DOHH2 (cell line): ENCODE results near the gene IPO9.

Experiments
- H3F3A ChIP-seq: fragments of 200-600 bp; sonication (generic), shearing (Covaris generic); 2 replicates; pipeline ENCODE4 v1.6.0; 2016; ENCODE audit warnings: antibody characterized with exemption, mild to moderate bottlenecking; ENCODE audit not compliant: control insufficient read depth, insufficient read depth
- H3K27ac ChIP-seq: fragments of 200-600 bp; sonication (generic); 2 replicates; pipeline ENCODE4 v1.5.1; 2014; ENCODE audit warnings: low read depth, mild to moderate bottlenecking, low read length, moderate library complexity
- H3K27me3 ChIP-seq: fragments of 200-600 bp; sonication (generic); 2 replicates; pipeline ENCODE4 v1.6.1; 2014; ENCODE audit warnings: mild to moderate bottlenecking, low read length, mixed read lengths; ENCODE audit not compliant: control insufficient read depth
- H3K36me3 ChIP-seq: fragments of 200-600 bp; sonication (generic); 2 replicates; pipeline ENCODE4 v1.6.1; 2014; ENCODE audit warnings: mild to moderate bottlenecking, low read length, moderate library complexity, mixed read lengths; ENCODE audit not compliant: control insufficient read depth
- H3K4me1 ChIP-seq: fragments of 200-600 bp; sonication (generic); 2 replicates; pipeline ENCODE4 v1.6.1; 2014; ENCODE audit warnings: mild to moderate bottlenecking, low read length, mixed read lengths; ENCODE audit not compliant: control insufficient read depth
- H3K4me2 ChIP-seq: fragments of 200-600 bp; sonication (generic); 2 replicates; pipeline ENCODE4 v1.6.0; 2014; ENCODE audit warnings: mild to moderate bottlenecking, low read length, moderate library complexity
- H3K4me3 ChIP-seq: fragments of 200-600 bp; sonication (generic); 2 replicates; pipeline ENCODE4 v1.5.1; 2014; ENCODE audit warnings: mild to moderate bottlenecking, low read length, mixed read lengths
- H3K79me2 ChIP-seq: fragments of 200-600 bp; sonication (generic); 2 replicates; pipeline ENCODE4 v1.6.1; 2014; ENCODE audit warnings: mild to moderate bottlenecking, low read length, mixed read lengths; ENCODE audit not compliant: control insufficient read depth
- H3K9me2 ChIP-seq: fragments of 200-600 bp; sonication (generic); replicated peaks from 2 replicates; pipeline ENCODE4 v1.6.1; 2014; ENCODE audit warnings: mild to moderate bottlenecking, low read length, mixed read lengths; ENCODE audit not compliant: control insufficient read depth
- H3K9me3 ChIP-seq: fragments of 200-600 bp; sonication (generic); 2 replicates; pipeline ENCODE4 v1.6.1; 2014; ENCODE audit warnings: antibody characterized with exemption, low read length, mixed read lengths; ENCODE audit not compliant: control insufficient read depth, insufficient read depth
- H4K20me1 ChIP-seq: fragments of 200-600 bp; sonication (generic); 2 replicates; pipeline ENCODE4 v1.6.0; 2014; ENCODE audit warnings: low read depth, mild to moderate bottlenecking, antibody characterized with exemption, low read length, moderate library complexity; ENCODE audit not compliant: control insufficient read depth, insufficient read depth
- CTCF ChIP-seq: fragments of 200-600 bp; sonication (generic); IDR thresholded peaks from one replicate; pipeline ENCODE4 v1.5.1; 2014; ENCODE audit warnings: antibody characterized with exemption, mild to moderate bottlenecking, low read depth, low read length; ENCODE audit not compliant: poor library complexity, severe bottlenecking
- EZH2phosphoT487 ChIP-seq: fragments of 200-600 bp; sonication (generic); IDR thresholded peaks from 2 replicates; pipeline ENCODE4 v1.6.1; 2017; ENCODE audit warnings: borderline replicate concordance, mild to moderate bottlenecking, antibody characterized with exemption, low read length, moderate library complexity, mixed read lengths

Gene IPO9

DNA sequence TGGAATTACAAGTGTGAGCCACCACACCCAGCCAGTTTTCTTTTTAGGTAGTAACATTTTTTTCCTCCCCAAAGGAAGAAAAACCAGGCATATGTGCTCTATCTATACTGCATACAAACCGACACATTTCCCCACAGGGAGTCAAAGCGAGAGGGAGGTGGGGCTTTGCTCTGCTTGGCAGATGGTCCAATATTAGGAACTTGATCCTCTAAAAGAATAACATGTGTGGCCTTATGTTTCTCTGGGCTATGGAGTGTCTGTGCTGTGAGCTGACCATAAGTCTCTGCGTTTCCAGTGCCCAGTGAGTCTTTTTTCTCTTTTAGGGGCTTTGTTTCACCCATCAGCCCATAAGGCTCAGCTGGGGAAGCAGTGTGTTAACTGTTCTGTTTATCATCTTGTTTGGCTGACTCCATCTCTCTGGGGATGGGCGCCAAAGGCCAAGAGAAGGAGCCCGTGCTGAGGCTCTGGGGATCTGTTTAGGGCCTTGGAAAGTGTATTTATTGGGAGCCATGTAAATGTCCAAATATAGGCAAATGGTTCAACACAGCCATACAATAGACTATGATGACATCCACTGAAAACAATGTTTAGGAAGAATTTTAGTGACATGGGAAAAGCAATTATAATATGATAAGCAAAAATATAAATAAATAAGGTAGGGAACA lies 97.2 kb downstream of the IPO9 start:
- H3K9me2 ChIP-seq, result no peaks in the 10 kb centered on the region
- peaks cover 5% of the 10 kb centered on the region; the same call in 1 of the 2 replicates for H3K27me3 ChIP-seq
- no peaks in the 10 kb centered on the region for H3K4me1 ChIP-seq
- no peaks in the 10 kb centered on the region for H4K20me1 ChIP-seq
- no peaks in the 10 kb centered on the region for H3K9me3 ChIP-seq
- no peaks in the 10 kb centered on the region for H3F3A ChIP-seq
- no peak overlapping the region for H3K4me3 ChIP-seq
- no peak overlapping the region for H3K4me2 ChIP-seq
- H3K79me2 ChIP-seq, result no peaks in the 10 kb centered on the region
- no peak overlapping the region for H3K27ac ChIP-seq
- TF ChIP-seq EZH2phosphoT487 (no peak), CTCF (no peak)
- no peaks in the 10 kb centered on the region for H3K36me3 ChIP-seq

DNA sequence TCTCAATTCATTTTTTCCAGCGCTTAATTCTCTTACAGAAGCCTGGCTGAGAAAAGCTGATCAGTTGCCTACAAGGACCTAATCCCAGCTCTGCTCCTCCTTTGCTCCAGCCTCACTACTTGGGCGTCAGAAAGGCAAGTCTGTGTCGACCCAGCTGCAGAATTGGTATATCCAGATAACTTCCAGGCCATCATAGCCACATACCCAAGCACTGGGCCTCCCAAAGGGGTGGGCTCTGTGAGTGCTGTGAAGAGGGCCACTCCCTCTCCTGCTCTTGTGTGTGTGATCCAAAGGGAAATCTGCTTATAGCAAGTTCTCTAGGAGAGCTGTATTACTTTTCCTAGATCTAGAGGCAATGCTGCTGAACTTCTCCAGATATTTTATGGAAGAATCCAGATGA lies 99.3 kb downstream of the IPO9 start:
- Histone ChIP-seq H3K27me3 (peaks cover 5% of the 10 kb centered on the region; the same call in 1 of the 2 replicates), H4K20me1 (no peaks in the 10 kb centered on the region), H3F3A (no peaks in the 10 kb centered on the region), H3K4me2 (no peak overlapping the region), H3K4me1 (no peaks in the 10 kb centered on the region), H3K36me3 (no peaks in the 10 kb centered on the region), H3K79me2 (no peaks in the 10 kb centered on the region), H3K4me3 (no peak overlapping the region), H3K27ac (no peak overlapping the region), H3K9me3 (no peaks in the 10 kb centered on the region), H3K9me2 (no peaks in the 10 kb centered on the region)
- TF ChIP-seq EZH2phosphoT487 (no peak), CTCF (no peak)

GRCh38 chr1:201930137-201930536 lies 101.2 kb downstream of the IPO9 start:
- Histone ChIP-seq H3F3A (no peaks in the 10 kb centered on the region), H3K9me2 (no peaks in the 10 kb centered on the region)

More at GRCh38 chr1:201930137-201930536, 101.2 kb downstream of the IPO9 start:
- H3K79me2 ChIP-seq, result no peaks in the 10 kb centered on the region
- H3K4me1 ChIP-seq, result no peaks in the 10 kb centered on the region
- no peak overlapping the region for H3K4me3 ChIP-seq
- H3K27me3 ChIP-seq, result peaks cover 12% of the 10 kb centered on the region
- no peak overlapping the region for H3K27ac ChIP-seq
- no peak overlapping the region for H3K4me2 ChIP-seq
- no peaks in the 10 kb centered on the region for H4K20me1 ChIP-seq
- no peaks in the 10 kb centered on the region for H3K36me3 ChIP-seq
- TF ChIP-seq CTCF, result no peak
- TF ChIP-seq EZH2phosphoT487, result no peak
- H3K9me3 ChIP-seq, result no peaks in the 10 kb centered on the region
